Endothelial cell of umbilical vein (primary cell): ENCODE measurements around the gene C19orf25. TPM values are rescaled to one million over a fixed set of nuclear protein-coding genes. Genes with fewer than 3 reads are reported as not detected.

Source experiments
- BruUV-seq: library from RNA; stranded (reverse); fragments of 400-500 nt; replicated peaks from 2 replicates; lab custom pipeline; 2021; lab: Mats Ljungman, UMichigan
- CTCF ChIA-PET: fragments of 300-600, 350-600 bp; sonication (Branson Sonifier 250); formaldehyde crosslinking; loops from one replicate; lab custom pipeline; 2021; ENCODE audit warnings: antibody characterized with exemption, inconsistent platforms; lab: Charles Lee
- POLR2A ChIA-PET: fragments of 300-600, 350-600 bp; sonication (Branson Sonifier 250); formaldehyde crosslinking; loops from one replicate; lab custom pipeline; 2021; ENCODE audit warnings: antibody characterized with exemption, inconsistent platforms; lab: Charles Lee
- DNase-seq: peaks from one replicate; pipeline ENCODE4 v3.0.0-alpha.2; 2011; ENCODE audit warnings: low read depth, low spot score
- FAIRE-seq: peaks from 2 replicates; lab custom pipeline; 2011; peaks lifted over from hg19 to GRCh38; lab: Jason Lieb, UNC
- H2AFZ ChIP-seq: 2 replicates; pipeline ENCODE4 v1.6.0; 2012; ENCODE audit warnings: low read depth, low read length, control low read depth, inconsistent platforms
- H3K27ac ChIP-seq: 2 replicates; pipeline ENCODE4 v1.5.1; 2011; ENCODE audit warnings: low read depth, mild to moderate bottlenecking, control low read depth, low read length, moderate library complexity; ENCODE audit not compliant: insufficient read depth
- H3K27me3 ChIP-seq, 2 experiments: 2 replicates each; pipeline versions ENCODE4 v1.6.0 to v1.6.1; 2011; ENCODE audit warnings: low read length in 2 of 2, mixed read lengths in 1 of 2; ENCODE audit not compliant: control insufficient read depth in 2 of 2, insufficient read depth in 2 of 2
- H3K36me3 ChIP-seq, 2 experiments: 2 replicates in 1 of 2; 3 replicates in 1 of 2; pipeline ENCODE4 v1.5.1; 2011; ENCODE audit warnings: low read length in 2 of 2, mild to moderate bottlenecking in 1 of 2, moderate library complexity in 1 of 2; ENCODE audit not compliant: control insufficient read depth in 2 of 2, insufficient read depth in 2 of 2; ENCODE audit errors: extremely low read depth in 1 of 2
- H3K4me1 ChIP-seq: 3 replicates; pipeline ENCODE4 v1.5.1; 2011; ENCODE audit warnings: mild to moderate bottlenecking, low read length; ENCODE audit not compliant: control insufficient read depth, insufficient read depth; ENCODE audit errors: extremely low read depth
- H3K4me2 ChIP-seq: 2 replicates; pipeline ENCODE4 v1.6.1; 2011; ENCODE audit warnings: low read length, control low read depth, mixed read lengths; ENCODE audit not compliant: insufficient read depth
- H3K4me3 ChIP-seq, 3 experiments: fragments of 200-600 bp in 1 of 3; sonication (generic), shearing (Covaris generic) in 1 of 3; replicated peaks in 1 of 3; 2 replicates each; pipeline ENCODE4 v1.5.1; 2011 to 2016; ENCODE audit warnings: control low read depth in 3 of 3, low read length in 3 of 3, mild to moderate bottlenecking in 2 of 3, inconsistent platforms in 1 of 3, low read depth in 1 of 3, moderate library complexity in 1 of 3; ENCODE audit not compliant: insufficient read depth in 1 of 3
- H3K79me2 ChIP-seq: 2 replicates; pipeline ENCODE4 v1.6.0; 2012; ENCODE audit warnings: low read length, inconsistent platforms; ENCODE audit not compliant: control insufficient read depth, insufficient read depth
- H3K9ac ChIP-seq: replicated peaks from 2 replicates; pipeline ENCODE3; 2011; ENCODE audit warnings: low read length, control low read depth; ENCODE audit not compliant: insufficient read depth; ENCODE audit errors: extremely low read depth
- H3K9me1 ChIP-seq: replicated peaks from 3 replicates; pipeline ENCODE4 v1.6.0; 2011; ENCODE audit warnings: mild to moderate bottlenecking, low read length; ENCODE audit not compliant: control insufficient read depth, insufficient read depth; ENCODE audit errors: extremely low read depth
- H3K9me3 ChIP-seq: replicated peaks from 2 replicates; pipeline ENCODE4 v1.5.1; 2012; ENCODE audit warnings: low read length, inconsistent platforms; ENCODE audit not compliant: control insufficient read depth, insufficient read depth
- H4K20me1 ChIP-seq: replicated peaks from 2 replicates; pipeline ENCODE3; 2011; ENCODE audit warnings: mild to moderate bottlenecking, low read length; ENCODE audit not compliant: control insufficient read depth, insufficient read depth; ENCODE audit errors: extremely low read depth
- CTCF ChIP-seq, 2 donors: IDR thresholded peaks; 1 replicate in 1 of 2; 2 replicates in 1 of 2; pipeline ENCODE4 v1.5.1; 2011; ENCODE audit warnings: low read length in 2 of 2, mild to moderate bottlenecking in 2 of 2, moderate library complexity in 2 of 2, control low read depth in 1 of 2, inconsistent platforms in 1 of 2, low read depth in 1 of 2; ENCODE audit not compliant: insufficient read depth in 1 of 2; ENCODE audit errors: extremely low read depth in 1 of 2
- JUN ChIP-seq: IDR thresholded peaks from 2 replicates; pipeline ENCODE4 v1.6.1; 2011; ENCODE audit warnings: borderline replicate concordance, low read depth; ENCODE audit not compliant: insufficient read length, insufficient read depth
- MAX ChIP-seq: IDR thresholded peaks from 2 replicates; pipeline ENCODE4 v1.6.1; 2011; ENCODE audit not compliant: insufficient read depth, insufficient read length
- POLR2A ChIP-seq: IDR thresholded peaks from 2 replicates; pipeline ENCODE4 v1.6.1; 2012; ENCODE audit warnings: low read depth, mild to moderate bottlenecking, control low read depth, low read length
- POLR2AphosphoS5 ChIP-seq: IDR thresholded peaks from 2 replicates; pipeline ENCODE4 v1.6.1; 2012; ENCODE audit warnings: low read depth, mild to moderate bottlenecking, control low read depth, low read length, moderate library complexity; ENCODE audit not compliant: insufficient read depth
- dilution Hi-C: fragments of 300-500 bp; cut with MboI; formaldehyde crosslinking; loops from one replicate; pipeline ENCODE4 v1.15.0; 2019; ENCODE audit warnings: low sequenced_read_pairs; ENCODE audit not compliant: extremely low pct_ligation_motif_present
- intact Hi-C: fragments of 100-400 bp; cut with micrococcal nuclease; formaldehyde crosslinking; loops from one replicate; pipeline ENCODE4 v1.10.0; 2022
- polyA plus RNA-seq, 4 experiments: library from polyadenylated mRNA; depleted of rRNA in 3 of 4; stranded (reverse) in 3 of 4; unstranded in 1 of 4; fragments of >200 nt; gene quantifications; 2 replicates each; pipeline versions ENCODE4 v1.2.1 to v1.2.3, GENCODE V29; 2011 to 2012; ENCODE audit warnings: missing spikeins in 1 of 4
- total RNA-seq: library from RNA; stranded (reverse); gene quantifications from 2 replicates; pipeline ENCODE4 v1.2.3, GENCODE V29; 2021

C19orf25 gene
- total and polyA plus RNA-seq, 2 donors (not counting 3 experiments of a cell fraction or from before 2014, with no cell fraction given), result 28.0 to 34.6 TPM

GRCh38 chr19:1455336-1456120, 23.5 kb downstream of the C19orf25 start:
- Histone ChIP-seq H3K4me2 (no peak overlapping the region), H3K4me3 (no peak overlapping the region), H3K27ac (no peak overlapping the region), H2AFZ (no peak overlapping the region), H4K20me1 (no peaks in the 10 kb centered on the region), H3K9ac (no peak overlapping the region), H3K4me1 (no peaks in the 10 kb centered on the region), H3K9me3 (no peaks in the 10 kb centered on the region), H3K27me3 (peaks cover 28 to 31% of the 10 kb centered on the region in 2 experiments), H3K36me3 (no peaks in the 10 kb centered on the region), H3K79me2 (no peaks in the 10 kb centered on the region), H3K9me1 (no peaks in the 10 kb centered on the region)
- intact Hi-C loops, result no loop called here
- no peak for TF ChIP-seq MAX
- no peak for TF ChIP-seq POLR2AphosphoS5
- TF ChIP-seq CTCF (IDR thresholded peaks at IDR 0.05; ENCODE audit: extremely low read depth in 1 of 2, insufficient read depth in 1 of 2, low read depth in 1 of 2, low read length in 2 of 2), result no peak
- no peak for TF ChIP-seq POLR2A
- no peak for TF ChIP-seq JUN
- dilution Hi-C loops, result no loop called here
- peak; percentile 53 for DNase-seq
- POLR2A ChIA-PET, result interaction anchor here (0.6 kb wide), 1 partner anchor 1522 kb away, joined by 4 read pairs; no protein-coding TSS in a partner anchor
- CTCF ChIA-PET, result interaction anchor here (0.6 to 3.7 kb wide), 3 partner anchors 11 to 267 kb away, joined by 4 to 28 read pairs (median 11); no protein-coding TSS in a partner anchor
- no TSS peak for BruUV-seq
- peak; percentile 49 for FAIRE-seq
